GM12878 (cell line): ENCODE measurements around the gene NPAS3. TPM values are rescaled to one million over a fixed set of nuclear protein-coding genes. Genes with fewer than 3 reads are reported as not detected.

Source experiments
- ATAC-seq: fragments of 200-7000 bp; cut with Tn5 transposase; 3 replicates; pipeline ENCODE4 v1.9.1; 2020; ENCODE audit warnings: mild to moderate bottlenecking, moderate library complexity
- BruUV-seq: library from RNA; stranded (reverse); fragments of 400-500 nt; replicated peaks from 2 replicates; lab custom pipeline; 2021; lab: Mats Ljungman, UMichigan
- CTCF ChIA-PET: fragments of 300-600 bp; sonication (Branson Sonifier 250); formaldehyde crosslinking; extraction: SDS; loops from one replicate; lab custom pipeline; 2021; ENCODE audit warnings: inconsistent platforms; lab: Yijun Ruan, JAX
- POLR2A ChIA-PET: fragments of 350-600 bp; formaldehyde crosslinking; extraction: SDS; loops from one replicate; lab custom pipeline; 2021; ENCODE audit warnings: inconsistent platforms; lab: Charles Lee
- RAD21 ChIA-PET: fragments of 300-600 bp; sonication (Branson Sonifier 250); formaldehyde crosslinking; loops from one replicate; lab custom pipeline; 2023; ENCODE audit warnings: antibody characterized with exemption; ENCODE audit not compliant: unreplicated experiment; lab: Charles Lee
- SMC1A ChIA-PET: fragments of 300-600 bp; sonication (Branson Sonifier 250); formaldehyde crosslinking; loops from one replicate; lab custom pipeline; 2023; ENCODE audit not compliant: unreplicated experiment, uncharacterized antibody; lab: Charles Lee
- DNase-seq: peaks from one replicate; pipeline ENCODE4 v3.0.0-alpha.2; 2011; ENCODE audit warnings: low read depth, low spot score
- FAIRE-seq: peaks from 3 replicates; lab custom pipeline; 2011; peaks lifted over from hg19 to GRCh38; lab: Jason Lieb, UNC
- H2AFZ ChIP-seq: 2 replicates; pipeline ENCODE4 v1.6.0; 2011; ENCODE audit warnings: low read depth, low read length, control low read depth; ENCODE audit not compliant: control insufficient read depth
- H3K27ac ChIP-seq: 2 replicates; pipeline ENCODE4 v1.5.1; 2011; ENCODE audit warnings: control low read depth; ENCODE audit not compliant: control insufficient read depth, insufficient read depth
- H3K27me3 ChIP-seq, 2 experiments: replicated peaks in 1 of 2; 2 replicates each; pipeline versions ENCODE4 v1.6.0 to v1.6.1; 2011; ENCODE audit warnings: low read length in 1 of 2; ENCODE audit not compliant: control insufficient read depth in 2 of 2, insufficient read depth in 2 of 2
- H3K36me3 ChIP-seq, 2 experiments: 2 replicates each; pipeline ENCODE4 v1.5.1; 2011; ENCODE audit warnings: low read length in 1 of 2; ENCODE audit not compliant: control insufficient read depth in 2 of 2, insufficient read depth in 2 of 2
- H3K4me1 ChIP-seq: 2 replicates; pipeline ENCODE4 v1.6.1; 2011; ENCODE audit warnings: mild to moderate bottlenecking, low read length, moderate library complexity, mixed read lengths; ENCODE audit not compliant: control insufficient read depth, insufficient read depth
- H3K4me2 ChIP-seq: 2 replicates; pipeline ENCODE4 v1.6.0; 2011; ENCODE audit warnings: control low read depth; ENCODE audit not compliant: control insufficient read depth, insufficient read depth
- H3K4me3 ChIP-seq: fragments of 200-600 bp; sonication (generic); 2 replicates; pipeline ENCODE4 v1.5.1; 2016
- H3K79me2 ChIP-seq: 2 replicates; pipeline ENCODE4 v1.6.0; 2011; ENCODE audit warnings: low read length; ENCODE audit not compliant: control insufficient read depth, insufficient read depth
- H3K9ac ChIP-seq: 2 replicates; pipeline ENCODE4 v1.8.0; 2011; ENCODE audit warnings: low read length, control low read depth, mixed read lengths; ENCODE audit not compliant: control insufficient read depth, insufficient read depth
- H3K9me3 ChIP-seq: replicated peaks from 3 replicates; pipeline ENCODE4 v1.5.1; 2011; ENCODE audit warnings: mild to moderate bottlenecking, low read length; ENCODE audit not compliant: control insufficient read depth, insufficient read depth
- H4K20me1 ChIP-seq: 2 replicates; pipeline ENCODE4 v1.6.0; 2011; ENCODE audit not compliant: control insufficient read depth, insufficient read depth
- NR2C1 ChIP-seq: fragments of 450-650 bp; IDR thresholded peaks from 2 replicates; pipeline ENCODE4 v1.6.1; 2017; ENCODE audit warnings: antibody characterized with exemption, mild to moderate bottlenecking, moderate library complexity
- TCF3 ChIP-seq: IDR thresholded peaks from 2 replicates; pipeline ENCODE4 v1.6.1; 2012; ENCODE audit warnings: low read depth, mild to moderate bottlenecking, low read length, borderline replicate concordance; ENCODE audit not compliant: insufficient read depth
- WGBS: methylation state at CpG from one replicate; pipeline ENCODE4 v1.1.6; 2016; ENCODE audit warnings: low lambda C conversion rate; ENCODE audit not compliant: insufficient replicate concordance, insufficient coverage; ENCODE audit errors: missing lambda C conversion rate; 5-methylcytosine and 5-hydroxymethylcytosine counted together
- in situ Hi-C: fragments of 300-500 bp; cut with MboI; formaldehyde crosslinking; loops from 9 replicates; pipeline ENCODE4 v1.14.3; 2018; ENCODE audit warnings: mixed read lengths
- intact Hi-C: fragments of 100-400 bp; cut with micrococcal nuclease; formaldehyde crosslinking; loops from one replicate; pipeline ENCODE4 v1.14.2; 2022; ENCODE audit not compliant: unreplicated experiment
- polyA plus RNA-seq, 11 experiments: library from polyadenylated mRNA; depleted of rRNA in 4 of 11; unstranded in 6 of 11; stranded (reverse) in 5 of 11; fragments of >200 nt; fragmentation: Nextera tagmentation in 4 of 11; fragmentation: Illumina TruSeq in 1 of 11; extraction: Ambion mirVana in 4 of 11; extraction: Trizol in 1 of 11; gene quantifications; 1 replicate in 1 of 11; 2 replicates in 10 of 11; pipeline versions ENCODE4 v1.2.1 to v1.2.3, GENCODE V29; 2011 to 2016; ENCODE audit warnings: inconsistent platforms in 2 of 11, missing spikeins in 2 of 11, low read depth in 1 of 11
- total RNA-seq, 4 experiments: library from RNA; depleted of rRNA in 3 of 4; stranded (reverse); fragments of >200 nt in 3 of 4; fragmentation: Illumina TruSeq in 1 of 4; extraction: Trizol in 1 of 4; gene quantifications; 2 replicates each; pipeline versions ENCODE4 v1.2.1 to v1.2.3, GENCODE V29; 2013 to 2021
- TF ChIP-seq, protein P1 (sequence below): fragments of 450-650 bp; IDR thresholded peaks from 2 replicates; pipeline ENCODE4 v1.6.1; 2017; ENCODE audit warnings: mild to moderate bottlenecking, moderate library complexity
- TF ChIP-seq, protein P2 (sequence below): IDR thresholded peaks from 2 replicates; pipeline ENCODE4 v1.6.1; 2012; ENCODE audit warnings: mild to moderate bottlenecking, low read depth, low read length
- TF ChIP-seq, protein P3 (sequence below): fragments of 450-650 bp; IDR thresholded peaks from 2 replicates; pipeline ENCODE4 v1.6.1; 2016; ENCODE audit warnings: mild to moderate bottlenecking
- TF ChIP-seq, protein P4 (sequence below): IDR thresholded peaks from 2 replicates; pipeline ENCODE4 v1.6.1; 2012; ENCODE audit warnings: improper control_type of control experiment, low read depth, low read length; ENCODE audit not compliant: insufficient replicate concordance

NPAS3 gene
- total and polyA plus RNA-seq, 10 of the 15 experiments (the other 5 are each of a cell fraction or from before 2014, with no cell fraction given): under 0.01 to 2.7 (median 0.03) TPM; not detected in 6

DNA sequence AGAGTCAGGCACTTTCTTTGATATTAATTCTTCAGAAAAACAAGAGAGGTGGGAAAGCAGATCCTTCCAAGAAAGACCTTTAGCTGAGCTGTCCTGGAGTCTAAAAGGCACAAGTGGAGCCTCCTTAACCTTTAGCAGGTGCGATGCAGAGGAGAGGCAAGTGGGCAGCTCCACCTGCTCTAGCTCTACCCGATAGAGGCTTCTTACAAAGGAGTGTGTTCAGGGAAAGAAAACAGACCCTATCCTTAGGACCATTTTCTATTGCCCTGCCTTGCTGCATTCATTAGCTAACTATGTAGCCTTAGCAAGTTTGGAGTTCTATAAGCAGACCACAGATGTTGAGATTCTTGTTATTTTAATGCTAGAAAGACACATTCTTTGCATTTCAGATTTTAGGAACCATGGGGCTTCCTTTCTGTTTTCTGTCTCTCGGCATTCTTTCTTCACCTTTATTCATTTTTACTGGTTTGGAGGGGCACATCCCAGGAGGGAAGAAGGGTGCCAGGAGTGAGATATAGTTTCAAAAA lies 797.7 kb downstream of the NPAS3 start:
- FAIRE-seq (no peak), DNase-seq (no peak), ATAC-seq (no peak)
- no peaks in the 10 kb centered on the region for H4K20me1 ChIP-seq
- TF ChIP-seq, protein P1, sequence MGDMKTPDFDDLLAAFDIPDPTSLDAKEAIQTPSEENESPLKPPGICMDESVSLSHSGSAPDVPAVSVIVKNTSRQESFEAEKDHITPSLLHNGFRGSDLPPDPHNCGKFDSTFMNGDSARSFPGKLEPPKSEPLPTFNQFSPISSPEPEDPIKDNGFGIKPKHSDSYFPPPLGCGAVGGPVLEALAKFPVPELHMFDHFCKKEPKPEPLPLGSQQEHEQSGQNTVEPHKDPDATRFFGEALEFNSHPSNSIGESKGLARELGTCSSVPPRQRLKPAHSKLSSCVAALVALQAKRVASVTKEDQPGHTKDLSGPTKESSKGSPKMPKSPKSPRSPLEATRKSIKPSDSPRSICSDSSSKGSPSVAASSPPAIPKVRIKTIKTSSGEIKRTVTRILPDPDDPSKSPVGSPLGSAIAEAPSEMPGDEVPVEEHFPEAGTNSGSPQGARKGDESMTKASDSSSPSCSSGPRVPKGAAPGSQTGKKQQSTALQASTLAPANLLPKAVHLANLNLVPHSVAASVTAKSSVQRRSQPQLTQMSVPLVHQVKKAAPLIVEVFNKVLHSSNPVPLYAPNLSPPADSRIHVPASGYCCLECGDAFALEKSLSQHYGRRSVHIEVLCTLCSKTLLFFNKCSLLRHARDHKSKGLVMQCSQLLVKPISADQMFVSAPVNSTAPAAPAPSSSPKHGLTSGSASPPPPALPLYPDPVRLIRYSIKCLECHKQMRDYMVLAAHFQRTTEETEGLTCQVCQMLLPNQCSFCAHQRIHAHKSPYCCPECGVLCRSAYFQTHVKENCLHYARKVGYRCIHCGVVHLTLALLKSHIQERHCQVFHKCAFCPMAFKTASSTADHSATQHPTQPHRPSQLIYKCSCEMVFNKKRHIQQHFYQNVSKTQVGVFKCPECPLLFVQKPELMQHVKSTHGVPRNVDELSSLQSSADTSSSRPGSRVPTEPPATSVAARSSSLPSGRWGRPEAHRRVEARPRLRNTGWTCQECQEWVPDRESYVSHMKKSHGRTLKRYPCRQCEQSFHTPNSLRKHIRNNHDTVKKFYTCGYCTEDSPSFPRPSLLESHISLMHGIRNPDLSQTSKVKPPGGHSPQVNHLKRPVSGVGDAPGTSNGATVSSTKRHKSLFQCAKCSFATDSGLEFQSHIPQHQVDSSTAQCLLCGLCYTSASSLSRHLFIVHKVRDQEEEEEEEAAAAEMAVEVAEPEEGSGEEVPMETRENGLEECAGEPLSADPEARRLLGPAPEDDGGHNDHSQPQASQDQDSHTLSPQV: no peak
- no peak for TF ChIP-seq NR2C1
- no peak for TF ChIP-seq TCF3
- TF ChIP-seq, protein P2, sequence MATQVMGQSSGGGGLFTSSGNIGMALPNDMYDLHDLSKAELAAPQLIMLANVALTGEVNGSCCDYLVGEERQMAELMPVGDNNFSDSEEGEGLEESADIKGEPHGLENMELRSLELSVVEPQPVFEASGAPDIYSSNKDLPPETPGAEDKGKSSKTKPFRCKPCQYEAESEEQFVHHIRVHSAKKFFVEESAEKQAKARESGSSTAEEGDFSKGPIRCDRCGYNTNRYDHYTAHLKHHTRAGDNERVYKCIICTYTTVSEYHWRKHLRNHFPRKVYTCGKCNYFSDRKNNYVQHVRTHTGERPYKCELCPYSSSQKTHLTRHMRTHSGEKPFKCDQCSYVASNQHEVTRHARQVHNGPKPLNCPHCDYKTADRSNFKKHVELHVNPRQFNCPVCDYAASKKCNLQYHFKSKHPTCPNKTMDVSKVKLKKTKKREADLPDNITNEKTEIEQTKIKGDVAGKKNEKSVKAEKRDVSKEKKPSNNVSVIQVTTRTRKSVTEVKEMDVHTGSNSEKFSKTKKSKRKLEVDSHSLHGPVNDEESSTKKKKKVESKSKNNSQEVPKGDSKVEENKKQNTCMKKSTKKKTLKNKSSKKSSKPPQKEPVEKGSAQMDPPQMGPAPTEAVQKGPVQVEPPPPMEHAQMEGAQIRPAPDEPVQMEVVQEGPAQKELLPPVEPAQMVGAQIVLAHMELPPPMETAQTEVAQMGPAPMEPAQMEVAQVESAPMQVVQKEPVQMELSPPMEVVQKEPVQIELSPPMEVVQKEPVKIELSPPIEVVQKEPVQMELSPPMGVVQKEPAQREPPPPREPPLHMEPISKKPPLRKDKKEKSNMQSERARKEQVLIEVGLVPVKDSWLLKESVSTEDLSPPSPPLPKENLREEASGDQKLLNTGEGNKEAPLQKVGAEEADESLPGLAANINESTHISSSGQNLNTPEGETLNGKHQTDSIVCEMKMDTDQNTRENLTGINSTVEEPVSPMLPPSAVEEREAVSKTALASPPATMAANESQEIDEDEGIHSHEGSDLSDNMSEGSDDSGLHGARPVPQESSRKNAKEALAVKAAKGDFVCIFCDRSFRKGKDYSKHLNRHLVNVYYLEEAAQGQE: no peak
- TF ChIP-seq, protein P3, sequence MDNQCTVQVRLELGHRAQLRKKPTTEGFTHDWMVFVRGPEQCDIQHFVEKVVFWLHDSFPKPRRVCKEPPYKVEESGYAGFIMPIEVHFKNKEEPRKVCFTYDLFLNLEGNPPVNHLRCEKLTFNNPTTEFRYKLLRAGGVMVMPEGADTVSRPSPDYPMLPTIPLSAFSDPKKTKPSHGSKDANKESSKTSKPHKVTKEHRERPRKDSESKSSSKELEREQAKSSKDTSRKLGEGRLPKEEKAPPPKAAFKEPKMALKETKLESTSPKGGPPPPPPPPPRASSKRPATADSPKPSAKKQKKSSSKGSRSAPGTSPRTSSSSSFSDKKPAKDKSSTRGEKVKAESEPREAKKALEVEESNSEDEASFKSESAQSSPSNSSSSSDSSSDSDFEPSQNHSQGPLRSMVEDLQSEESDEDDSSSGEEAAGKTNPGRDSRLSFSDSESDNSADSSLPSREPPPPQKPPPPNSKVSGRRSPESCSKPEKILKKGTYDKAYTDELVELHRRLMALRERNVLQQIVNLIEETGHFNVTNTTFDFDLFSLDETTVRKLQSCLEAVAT: no peak
- TF ChIP-seq, protein P4, sequence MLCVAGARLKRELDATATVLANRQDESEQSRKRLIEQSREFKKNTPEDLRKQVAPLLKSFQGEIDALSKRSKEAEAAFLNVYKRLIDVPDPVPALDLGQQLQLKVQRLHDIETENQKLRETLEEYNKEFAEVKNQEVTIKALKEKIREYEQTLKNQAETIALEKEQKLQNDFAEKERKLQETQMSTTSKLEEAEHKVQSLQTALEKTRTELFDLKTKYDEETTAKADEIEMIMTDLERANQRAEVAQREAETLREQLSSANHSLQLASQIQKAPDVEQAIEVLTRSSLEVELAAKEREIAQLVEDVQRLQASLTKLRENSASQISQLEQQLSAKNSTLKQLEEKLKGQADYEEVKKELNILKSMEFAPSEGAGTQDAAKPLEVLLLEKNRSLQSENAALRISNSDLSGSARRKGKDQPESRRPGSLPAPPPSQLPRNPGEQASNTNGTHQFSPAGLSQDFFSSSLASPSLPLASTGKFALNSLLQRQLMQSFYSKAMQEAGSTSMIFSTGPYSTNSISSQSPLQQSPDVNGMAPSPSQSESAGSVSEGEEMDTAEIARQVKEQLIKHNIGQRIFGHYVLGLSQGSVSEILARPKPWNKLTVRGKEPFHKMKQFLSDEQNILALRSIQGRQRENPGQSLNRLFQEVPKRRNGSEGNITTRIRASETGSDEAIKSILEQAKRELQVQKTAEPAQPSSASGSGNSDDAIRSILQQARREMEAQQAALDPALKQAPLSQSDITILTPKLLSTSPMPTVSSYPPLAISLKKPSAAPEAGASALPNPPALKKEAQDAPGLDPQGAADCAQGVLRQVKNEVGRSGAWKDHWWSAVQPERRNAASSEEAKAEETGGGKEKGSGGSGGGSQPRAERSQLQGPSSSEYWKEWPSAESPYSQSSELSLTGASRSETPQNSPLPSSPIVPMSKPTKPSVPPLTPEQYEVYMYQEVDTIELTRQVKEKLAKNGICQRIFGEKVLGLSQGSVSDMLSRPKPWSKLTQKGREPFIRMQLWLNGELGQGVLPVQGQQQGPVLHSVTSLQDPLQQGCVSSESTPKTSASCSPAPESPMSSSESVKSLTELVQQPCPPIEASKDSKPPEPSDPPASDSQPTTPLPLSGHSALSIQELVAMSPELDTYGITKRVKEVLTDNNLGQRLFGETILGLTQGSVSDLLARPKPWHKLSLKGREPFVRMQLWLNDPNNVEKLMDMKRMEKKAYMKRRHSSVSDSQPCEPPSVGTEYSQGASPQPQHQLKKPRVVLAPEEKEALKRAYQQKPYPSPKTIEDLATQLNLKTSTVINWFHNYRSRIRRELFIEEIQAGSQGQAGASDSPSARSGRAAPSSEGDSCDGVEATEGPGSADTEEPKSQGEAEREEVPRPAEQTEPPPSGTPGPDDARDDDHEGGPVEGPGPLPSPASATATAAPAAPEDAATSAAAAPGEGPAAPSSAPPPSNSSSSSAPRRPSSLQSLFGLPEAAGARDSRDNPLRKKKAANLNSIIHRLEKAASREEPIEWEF: no peak
- H3K9ac ChIP-seq: no peak overlapping the region
- no peak overlapping the region for H3K4me3 ChIP-seq
- ChIA-PET SMC1A (interaction anchor here (0.5 to 1.1 kb wide), 5 partner anchors 9 to 243 kb away, joined by 3 to 4 read pairs (median 3); no protein-coding TSS in a partner anchor), CTCF (interaction anchor here (0.8 to 2.0 kb wide), 2 partner anchors 18 to 60 kb away, joined by 3 to 7 read pairs; no protein-coding TSS in a partner anchor), POLR2A (no interaction called here), RAD21 (interaction anchor here (1.0 to 2.3 kb wide), 2 partner anchors 9 to 11 kb away, joined by 3 to 9 read pairs; no protein-coding TSS in a partner anchor)
- H3K79me2 ChIP-seq: no peaks in the 10 kb centered on the region
- no peaks in the 10 kb centered on the region for H3K27me3 ChIP-seq
- H2AFZ ChIP-seq: no peak overlapping the region
- H3K4me1 ChIP-seq: no peaks in the 10 kb centered on the region
- H3K36me3 ChIP-seq: no peaks in the 10 kb centered on the region
- 31% methylated on average over 3 of the region's 3 CpGs for WGBS
- H3K27ac ChIP-seq: no peak overlapping the region
- intact Hi-C loops: no loop called here
- in situ Hi-C loops: no loop called here
- H3K9me3 ChIP-seq: no peaks in the 10 kb centered on the region
- no TSS peak for BruUV-seq
- H3K4me2 ChIP-seq: no peak overlapping the region
